H1 (cell line): ENCODE measurements around the gene ASGR1. TPM values are rescaled to one million over a fixed set of nuclear protein-coding genes. Genes with fewer than 3 reads are reported as not detected.

Experiments used
- CBX5 ChIP-seq: fragments of 300-800, 300-1000 bp; sonication (generic); IDR thresholded peaks from 2 replicates; pipeline ENCODE4 v1.7.1; 2016; ENCODE audit warnings: antibody characterized with exemption, low read length, low read depth
- E2F6 ChIP-seq: IDR thresholded peaks from 2 replicates; pipeline ENCODE4 v1.6.1; 2012; ENCODE audit warnings: inconsistent platforms
- SIX5 ChIP-seq: IDR thresholded peaks from 2 replicates; pipeline ENCODE4 v1.6.1; 2011; ENCODE audit warnings: mild to moderate bottlenecking, low read depth, low read length
- USF2 ChIP-seq: IDR thresholded peaks from 2 replicates; pipeline ENCODE4 v1.6.1; 2011; ENCODE audit warnings: low read length, improper control_type of control experiment
- YY1 ChIP-seq: IDR thresholded peaks from 2 replicates; pipeline ENCODE4 v1.6.1; 2011; ENCODE audit warnings: low read depth, mild to moderate bottlenecking, low read length
- polyA plus RNA-seq, 7 experiments: library from polyadenylated mRNA; depleted of rRNA in 3 of 7; stranded (reverse) in 5 of 7; unstranded in 2 of 7; fragments of >200 nt in 5 of 7; fragments of 200-250 nt in 2 of 7; gene quantifications; 1 replicate in 5 of 7; 2 replicates in 1 of 7; 4 replicates in 1 of 7; pipeline versions ENCODE4 v1.2.1 to v1.2.3, GENCODE V29; 2011 to 2013; ENCODE audit warnings: missing spikeins in 2 of 7, mixed read lengths in 2 of 7
- total RNA-seq: library from RNA; stranded (reverse); fragmentation: NEBNext Ultra II Directional; extraction: Animal tissue kit (Norgen Biotek cat#: 25700); gene quantifications from 2 replicates; pipeline ENCODE4 v1.2.1, GENCODE V29; 2021

Gene ASGR1
- total and polyA plus RNA-seq, 2 of the 8 experiments (the other 6 are each of a cell fraction or from before 2014, with no cell fraction given) = 10.8 to 14.5 TPM

GRCh38 chr17:7191571-7192270, 12.6 kb upstream of the ASGR1 start (continued):
- peak; percentile 37; the same call in 1 of the 2 replicates for TF ChIP-seq YY1
- no peak for TF ChIP-seq CBX5
- TF ChIP-seq USF2 = peak; percentile 51; the same call in 1 of the 2 replicates
- TF ChIP-seq E2F6 = no peak
- TF ChIP-seq SIX5 = peak; percentile 99
- TF ChIP-seq, all 59 proteins: peak for 8
